Upper lobe of left lung (tissue), 6 donors: ENCODE measurements around the gene CD59. TPM values are rescaled to one million over a fixed set of nuclear protein-coding genes. Genes with fewer than 3 reads are reported as not detected.

Source experiments
- ATAC-seq, 2 donors: fragments of 200-7000 bp; cut with Tn5 transposase; one replicate each; pipeline ENCODE4 v1.9.1; 2022; ENCODE audit warnings: mild to moderate bottlenecking in 2 of 2, moderate library complexity in 2 of 2; ENCODE audit not compliant: low FRiP score in 2 of 2
- DNase-seq, 2 donors: peaks; one replicate each; pipeline ENCODE4 v3.0.0-alpha.2; 2019 to 2020
- H3K27ac ChIP-seq, 4 donors: fragments of 200-600 bp; sonication (generic); one replicate each; pipeline ENCODE4 v1.5.1; 2016 to 2019
- H3K27me3 ChIP-seq, 4 donors: fragments of 200-600 bp; sonication (generic); one replicate each; pipeline ENCODE4 v1.5.1; 2017 to 2019
- H3K36me3 ChIP-seq, 4 donors: fragments of 200-600 bp; sonication (generic); one replicate each; pipeline ENCODE4 v1.5.1; 2016 to 2019
- H3K4me1 ChIP-seq, 4 donors: fragments of 200-600 bp; sonication (generic); one replicate each; pipeline ENCODE4 v1.5.1; 2018 to 2019
- H3K4me3 ChIP-seq, 4 donors: fragments of 200-600 bp; sonication (generic); one replicate each; pipeline ENCODE4 v1.5.1; 2017 to 2019; ENCODE audit warnings: mild to moderate bottlenecking in 2 of 4, moderate library complexity in 1 of 4
- H3K9me3 ChIP-seq, 4 donors: fragments of 200-600 bp; sonication (generic); one replicate each; pipeline ENCODE4 v1.5.1; 2018 to 2019
- EP300 ChIP-seq, 4 donors: sonication (generic); formaldehyde crosslinking; IDR thresholded peaks; one replicate each; pipeline ENCODE4 v1.5.1; 2017; ENCODE audit warnings: antibody characterized with exemption in 4 of 4, control low read depth in 2 of 4
- POLR2A ChIP-seq, 4 donors: fragments of 450-650 bp; IDR thresholded peaks; one replicate each; pipeline ENCODE4 v1.5.1; 2016 to 2017; ENCODE audit warnings: antibody characterized with exemption in 4 of 4, mild to moderate bottlenecking in 2 of 4
- POLR2AphosphoS5 ChIP-seq, 2 donors: sonication (generic); formaldehyde crosslinking; IDR thresholded peaks; one replicate each; pipeline ENCODE4 v1.5.1; 2017; ENCODE audit warnings: antibody characterized with exemption in 2 of 2
- WGBS, 2 donors: methylation state at CpG; one replicate each; pipeline ENCODE4 v1.1.5; 2017 to 2018; 5-methylcytosine and 5-hydroxymethylcytosine counted together
- total RNA-seq, 6 donors: library from RNA; depleted of rRNA in 4 of 6; stranded (reverse); fragments of >200 nt in 4 of 6; gene quantifications; one replicate each; pipeline versions ENCODE4 v1.1.0 to v1.2.1, GENCODE V29; 2016 to 2021
- TF ChIP-seq, protein P1 (sequence below), 6 experiments: fragments of 450-650 bp in 4 of 6; fragments of 200-600 bp in 2 of 6; sonication (generic) in 2 of 6; IDR thresholded peaks; one replicate each; pipeline ENCODE4 v1.5.1; 2016 to 2019; ENCODE audit warnings: antibody characterized with exemption in 6 of 6
- donor health status: DM: no; HTN: no; CAD: no; lungs with moderate emphysema.
- donor health status: DM: no; HTN: yes; CAD: no; lungs with severe emphysema.

The CD59 gene
- total RNA-seq, 6 donors from 2014 or later = 57.6 to 914 (median 315) TPM

GRCh38 chr11:33689085-33689484, 47.1 kb downstream of the CD59 start:
- ATAC-seq = no peak

GRCh38 chr11:33687733-33688479, 48.3 kb downstream of the CD59 start:
- H3K4me3 ChIP-seq = no peak overlapping the region
- 58 to 59% methylated on average over 2 of the region's 2 CpGs for WGBS, 2 donors
- H3K27ac ChIP-seq = peak overlapping the region in 1 of 4 donors; percentile 89
- no peak for DNase-seq
- TF ChIP-seq POLR2A (IDR thresholded peaks at IDR 0.05) = no peak
- TF ChIP-seq, protein P1, sequence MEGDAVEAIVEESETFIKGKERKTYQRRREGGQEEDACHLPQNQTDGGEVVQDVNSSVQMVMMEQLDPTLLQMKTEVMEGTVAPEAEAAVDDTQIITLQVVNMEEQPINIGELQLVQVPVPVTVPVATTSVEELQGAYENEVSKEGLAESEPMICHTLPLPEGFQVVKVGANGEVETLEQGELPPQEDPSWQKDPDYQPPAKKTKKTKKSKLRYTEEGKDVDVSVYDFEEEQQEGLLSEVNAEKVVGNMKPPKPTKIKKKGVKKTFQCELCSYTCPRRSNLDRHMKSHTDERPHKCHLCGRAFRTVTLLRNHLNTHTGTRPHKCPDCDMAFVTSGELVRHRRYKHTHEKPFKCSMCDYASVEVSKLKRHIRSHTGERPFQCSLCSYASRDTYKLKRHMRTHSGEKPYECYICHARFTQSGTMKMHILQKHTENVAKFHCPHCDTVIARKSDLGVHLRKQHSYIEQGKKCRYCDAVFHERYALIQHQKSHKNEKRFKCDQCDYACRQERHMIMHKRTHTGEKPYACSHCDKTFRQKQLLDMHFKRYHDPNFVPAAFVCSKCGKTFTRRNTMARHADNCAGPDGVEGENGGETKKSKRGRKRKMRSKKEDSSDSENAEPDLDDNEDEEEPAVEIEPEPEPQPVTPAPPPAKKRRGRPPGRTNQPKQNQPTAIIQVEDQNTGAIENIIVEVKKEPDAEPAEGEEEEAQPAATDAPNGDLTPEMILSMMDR (IDR thresholded peaks at IDR 0.05) = peak; percentile 32 to 65 (median 52)
- peaks cover 33 to 38% (median 34%) of the 10 kb centered on the region in 4 donors for H3K4me1 ChIP-seq
- H3K36me3 ChIP-seq = no peaks in the 10 kb centered on the region
- ATAC-seq = no peak
- H3K27me3 ChIP-seq = no peaks in the 10 kb centered on the region
- H3K9me3 ChIP-seq = no peaks in the 10 kb centered on the region

More at GRCh38 chr11:33689085-33689484, 47.1 kb downstream of the CD59 start:
- peak overlapping the region; percentile 75 to 89 (median 82) for H3K27ac ChIP-seq
- WGBS, 2 donors = 68 to 89% methylated on average over 2 to 4 of the region's 4 CpGs
- no peaks in the 10 kb centered on the region for H3K36me3 ChIP-seq
- DNase-seq = no peak
- H3K4me1 ChIP-seq = peaks cover 36 to 49% (median 37%) of the 10 kb centered on the region in 4 donors
- H3K9me3 ChIP-seq = no peaks in the 10 kb centered on the region
- no peak overlapping the region for H3K4me3 ChIP-seq
- H3K27me3 ChIP-seq = no peaks in the 10 kb centered on the region
- TF ChIP-seq POLR2A (IDR thresholded peaks at IDR 0.05) (no peak), EP300 (IDR thresholded peaks at IDR 0.05) (no peak)
- TF ChIP-seq, protein P1 (IDR thresholded peaks at IDR 0.05) = no peak

- WGBS, 2 donors = 71 to 87% methylated on average over 3 of the region's 3 CpGs
Measured at GRCh38 chr11:33685082-33685481, 51.1 kb downstream of the CD59 start.

GRCh38 chr11:33684003-33684706, 52.1 kb downstream of the CD59 start:
- Histone ChIP-seq H3K4me3 (no peak overlapping the region), H3K4me1 (peaks cover under 1 to 6% (median 3%) of the 10 kb centered on the region in 4 donors), H3K9me3 (no peaks in the 10 kb centered on the region), H3K36me3 (no peaks in the 10 kb centered on the region), H3K27ac (no peak overlapping the region), H3K27me3 (no peaks in the 10 kb centered on the region)
- WGBS, 2 donors = 74 to 81% methylated on average over 5 of the region's 5 CpGs
- no peak for ATAC-seq
- DNase-seq = no peak
- TF ChIP-seq, protein P1 (IDR thresholded peaks at IDR 0.05) = no peak
- TF ChIP-seq EP300 (IDR thresholded peaks at IDR 0.05) (no peak), POLR2A (IDR thresholded peaks at IDR 0.05) (no peak), POLR2AphosphoS5 (IDR thresholded peaks at IDR 0.05) (no peak)

More at GRCh38 chr11:33685082-33685481, 51.1 kb downstream of the CD59 start:
- DNase-seq (peak in 1 of 2 donors; percentile 3), ATAC-seq (no peak)
- Histone ChIP-seq H3K36me3 (no peaks in the 10 kb centered on the region), H3K4me1 (peaks cover 9 to 15% (median 11%) of the 10 kb centered on the region in 4 donors), H3K4me3 (no peak overlapping the region), H3K9me3 (no peaks in the 10 kb centered on the region), H3K27ac (no peak overlapping the region), H3K27me3 (no peaks in the 10 kb centered on the region)
- no peak for TF ChIP-seq EP300 (IDR thresholded peaks at IDR 0.05)
- no peak for TF ChIP-seq POLR2AphosphoS5 (IDR thresholded peaks at IDR 0.05)
- TF ChIP-seq POLR2A (IDR thresholded peaks at IDR 0.05) = no peak
- TF ChIP-seq, protein P1 (IDR thresholded peaks at IDR 0.05) = no peak
